ENCODE results near the gene PIANP. TPM values are rescaled to one million over a fixed set of nuclear protein-coding genes. Genes with fewer than 3 reads are reported as not detected.

The PIANP gene
- total and polyA plus RNA-seq, 10 of the 15 experiments (the other 5 are each of a cell fraction or from before 2014, with no cell fraction given) = 0.08 to 0.12 (median 0.08) TPM; not detected in 7

DNA sequence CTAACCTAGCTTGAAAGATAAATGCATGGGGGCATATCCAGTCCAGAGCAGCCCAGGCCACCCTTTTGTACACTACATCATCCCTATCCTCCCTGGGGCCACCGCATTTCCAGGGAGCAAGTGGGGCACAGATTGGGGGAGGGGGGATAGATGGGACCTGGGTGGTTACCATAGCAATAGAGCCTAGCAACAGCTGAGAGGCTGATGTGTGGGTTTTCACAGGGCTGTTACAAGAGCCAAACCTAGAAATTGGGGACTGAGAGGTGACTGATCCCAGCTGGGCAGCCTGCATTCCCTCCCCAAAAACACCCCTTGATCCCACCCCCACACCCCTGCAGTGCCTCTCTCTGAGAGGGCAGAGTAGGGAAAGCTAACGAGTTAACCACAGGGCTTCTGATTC is 7.7 kb downstream of the PIANP start:
- H3K9me3 ChIP-seq (replicated peaks; ENCODE audit: control insufficient read depth, insufficient read depth, low read length) = no peaks in the 10 kb centered on the region
- in situ Hi-C loops (cut with MboI) (no loop called here), intact Hi-C loops (cut with micrococcal nuclease; ENCODE audit: unreplicated experiment) (no loop called here)
- POLR2A ChIA-PET = interaction anchor here (0.6 kb wide), 1 partner anchor 90 kb away, joined by 3 read pairs; no protein-coding TSS in a partner anchor
- H3K4me2 ChIP-seq (ENCODE audit: control insufficient read depth, insufficient read depth) = no peak overlapping the region
- H3K9ac ChIP-seq (ENCODE audit: control insufficient read depth, insufficient read depth, low read length) = no peak overlapping the region
- SMC1A ChIA-PET (ENCODE audit: uncharacterized antibody, unreplicated experiment) = interaction anchor here (0.5 to 2.8 kb wide), 3 partner anchors 24 to 31 kb away, joined by 3 to 9 read pairs (median 5); partner anchors contain the start of gene COPS7A
- CTCF ChIA-PET = interaction anchor here (0.7 to 1.4 kb wide), 3 partner anchors 31 to 133 kb away, joined by 3 read pairs; partner anchors contain the start of gene COPS7A
- RAD21 ChIA-PET (ENCODE audit: unreplicated experiment) = interaction anchor here (0.7 kb wide), 1 partner anchor 77 kb away, joined by 3 read pairs; no protein-coding TSS in a partner anchor
- FAIRE-seq (no peak), DNase-seq (ENCODE audit: low read depth, low spot score) (no peak), ATAC-seq (no peak)
- peaks cover 14% of the 10 kb centered on the region for H3K4me1 ChIP-seq (ENCODE audit: control insufficient read depth, insufficient read depth, low read length)
- H3K27me3 ChIP-seq (replicated peaks in 1 of 2; ENCODE audit: control insufficient read depth in 2 of 2, insufficient read depth in 2 of 2, low read length in 1 of 2) = no peaks in the 10 kb centered on the region
- H4K20me1 ChIP-seq (ENCODE audit: control insufficient read depth, insufficient read depth) = no peaks in the 10 kb centered on the region
- H3K36me3 ChIP-seq (ENCODE audit: control insufficient read depth in 2 of 2, insufficient read depth in 2 of 2, low read length in 1 of 2) = no peaks in the 10 kb centered on the region
- H3K4me3 ChIP-seq = no peak overlapping the region
- H2AFZ ChIP-seq (ENCODE audit: control insufficient read depth, low read depth, low read length) = no peak overlapping the region
- no peak overlapping the region for H3K27ac ChIP-seq (ENCODE audit: control insufficient read depth, insufficient read depth)
- BruUV-seq (replicated peaks) = no TSS peak
- WGBS (ENCODE audit: insufficient coverage, insufficient replicate concordance, low lambda C conversion rate, missing lambda C conversion rate) = 50% methylated on average over 2 of the region's 2 CpGs
- TF ChIP-seq CHD2 (IDR thresholded peaks at IDR 0.05; ENCODE audit: borderline replicate concordance, low read depth, low read length) (no peak), BMI1 (IDR thresholded peaks at IDR 0.05; ENCODE audit: borderline replicate concordance) (0 out of 2 replicates have a peak, but pooled peaks have one; percentile 15), JUND (IDR thresholded peaks at IDR 0.05; ENCODE audit: low read depth, low read length) (no peak), STAT1 (conservative IDR thresholded peaks at IDR 0.05) (no peak)
- H3K79me2 ChIP-seq (ENCODE audit: control insufficient read depth, insufficient read depth, low read length) = peaks cover 21% of the 10 kb centered on the region

DNA sequence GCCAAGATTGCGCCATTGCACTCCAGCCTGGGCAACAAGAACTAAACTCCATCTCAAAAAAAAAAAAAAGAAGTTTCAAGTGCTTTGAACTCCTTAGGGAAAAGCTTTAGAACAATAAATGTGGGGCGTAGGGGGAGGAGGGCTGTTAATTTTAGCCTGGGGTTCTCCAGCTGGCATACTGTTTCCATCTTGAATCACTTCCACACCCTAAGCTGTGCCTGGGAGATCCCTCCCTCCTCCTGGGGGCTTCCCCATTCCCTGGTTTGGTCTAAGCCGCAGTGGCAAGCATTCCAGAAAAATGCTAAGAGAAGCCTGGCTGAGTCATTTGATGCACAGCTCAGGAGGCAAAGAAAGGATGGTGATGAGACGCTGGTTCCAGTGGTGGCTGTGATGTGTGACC is 9.1 kb downstream of the PIANP start:
- ATAC-seq = no peak
- TF ChIP-seq TAF1 (IDR thresholded peaks at IDR 0.05; ENCODE audit: borderline replicate concordance, low read depth, low read length) (no peak), IRF5 (IDR thresholded peaks at IDR 0.05; ENCODE audit: borderline replicate concordance) (no peak), SMAD5 (IDR thresholded peaks at IDR 0.05; ENCODE audit: low read depth) (no peak), SIX5 (IDR thresholded peaks at IDR 0.05; ENCODE audit: low read depth, low read length, severe bottlenecking) (no peak)
- TF ChIP-seq, protein P1, sequence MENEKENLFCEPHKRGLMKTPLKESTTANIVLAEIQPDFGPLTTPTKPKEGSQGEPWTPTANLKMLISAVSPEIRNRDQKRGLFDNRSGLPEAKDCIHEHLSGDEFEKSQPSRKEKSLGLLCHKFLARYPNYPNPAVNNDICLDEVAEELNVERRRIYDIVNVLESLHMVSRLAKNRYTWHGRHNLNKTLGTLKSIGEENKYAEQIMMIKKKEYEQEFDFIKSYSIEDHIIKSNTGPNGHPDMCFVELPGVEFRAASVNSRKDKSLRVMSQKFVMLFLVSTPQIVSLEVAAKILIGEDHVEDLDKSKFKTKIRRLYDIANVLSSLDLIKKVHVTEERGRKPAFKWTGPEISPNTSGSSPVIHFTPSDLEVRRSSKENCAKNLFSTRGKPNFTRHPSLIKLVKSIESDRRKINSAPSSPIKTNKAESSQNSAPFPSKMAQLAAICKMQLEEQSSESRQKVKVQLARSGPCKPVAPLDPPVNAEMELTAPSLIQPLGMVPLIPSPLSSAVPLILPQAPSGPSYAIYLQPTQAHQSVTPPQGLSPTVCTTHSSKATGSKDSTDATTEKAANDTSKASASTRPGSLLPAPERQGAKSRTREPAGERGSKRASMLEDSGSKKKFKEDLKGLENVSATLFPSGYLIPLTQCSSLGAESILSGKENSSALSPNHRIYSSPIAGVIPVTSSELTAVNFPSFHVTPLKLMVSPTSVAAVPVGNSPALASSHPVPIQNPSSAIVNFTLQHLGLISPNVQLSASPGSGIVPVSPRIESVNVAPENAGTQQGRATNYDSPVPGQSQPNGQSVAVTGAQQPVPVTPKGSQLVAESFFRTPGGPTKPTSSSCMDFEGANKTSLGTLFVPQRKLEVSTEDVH (IDR thresholded peaks at IDR 0.05; ENCODE audit: low read depth, partially characterized antibody) = no peak

More for the DNA sequence above, 9.1 kb downstream of the PIANP start:
- Histone ChIP-seq H3K36me3 (ENCODE audit: control insufficient read depth in 2 of 2, insufficient read depth in 2 of 2, low read length in 1 of 2) (no peaks in the 10 kb centered on the region), H3K9ac (ENCODE audit: control insufficient read depth, insufficient read depth, low read length) (no peak overlapping the region), H3K27me3 (replicated peaks in 1 of 2; ENCODE audit: control insufficient read depth in 2 of 2, insufficient read depth in 2 of 2, low read length in 1 of 2) (no peaks in the 10 kb centered on the region), H3K79me2 (ENCODE audit: control insufficient read depth, insufficient read depth, low read length) (peaks cover 35% of the 10 kb centered on the region), H3K4me2 (ENCODE audit: control insufficient read depth, insufficient read depth) (no peak overlapping the region), H2AFZ (ENCODE audit: control insufficient read depth, low read depth, low read length) (no peak overlapping the region), H3K4me3 (no peak overlapping the region), H3K9me3 (replicated peaks; ENCODE audit: control insufficient read depth, insufficient read depth, low read length) (no peaks in the 10 kb centered on the region), H3K27ac (ENCODE audit: control insufficient read depth, insufficient read depth) (no peak overlapping the region), H3K4me1 (ENCODE audit: control insufficient read depth, insufficient read depth, low read length) (peaks cover 12% of the 10 kb centered on the region), H4K20me1 (ENCODE audit: control insufficient read depth, insufficient read depth) (no peaks in the 10 kb centered on the region)
- ChIA-PET SMC1A (ENCODE audit: uncharacterized antibody, unreplicated experiment) (interaction anchor here (1.0 to 3.7 kb wide), 3 partner anchors 18 to 32 kb away, joined by 4 to 31 read pairs (median 9); partner anchors contain the start of gene COPS7A), RAD21 (ENCODE audit: unreplicated experiment) (interaction anchor here (1.3 kb wide), 1 partner anchor 32 kb away, joined by 3 read pairs; the partner anchor contains the start of gene COPS7A), POLR2A (interaction anchor here (0.6 to 1.9 kb wide), 5 partner anchors 25 to 73 kb away, joined by 3 to 13 read pairs (median 3); partner anchors contain the start of genes COPS7A and MLF2), CTCF (interaction anchor here (0.9 kb wide), 1 partner anchor 18 kb away, joined by 3 read pairs; no protein-coding TSS in a partner anchor)
- no TSS peak for BruUV-seq (replicated peaks)
- 67% methylated on average over 3 of the region's 4 CpGs for WGBS (ENCODE audit: insufficient coverage, insufficient replicate concordance, low lambda C conversion rate, missing lambda C conversion rate)
- no peak for FAIRE-seq
- DNase-seq (ENCODE audit: low read depth, low spot score) = no peak
- intact Hi-C loops (cut with micrococcal nuclease; ENCODE audit: unreplicated experiment) = no loop called here
- in situ Hi-C loops (cut with MboI) = no loop called here
